Measurements from ENCODE around the gene PDE1C.

GRCh38 chr7:31937982-31938381 lies 132.2 kb downstream of the PDE1C start:
- TF ChIP-seq RAD21 (IDR thresholded peaks at IDR 0.05; ENCODE audit: low read length) = no peak
- no peak for TF ChIP-seq FOSL2 (IDR thresholded peaks at IDR 0.05; ENCODE audit: borderline replicate concordance, low read depth)
- TF ChIP-seq EP300 (IDR thresholded peaks at IDR 0.05; ENCODE audit: borderline replicate concordance in 1 of 2, low read depth in 1 of 2, low read length in 1 of 2) = no peak
- no peak for TF ChIP-seq REST (IDR thresholded peaks at IDR 0.05; ENCODE audit: low read depth, low read length)
- no peak for TF ChIP-seq CTCF (IDR thresholded peaks at IDR 0.05)
- TF ChIP-seq POLR2AphosphoS5 (IDR thresholded peaks at IDR 0.05; ENCODE audit: low read depth, low read length) = no peak
- TF ChIP-seq MAX (IDR thresholded peaks at IDR 0.05; ENCODE audit: low read depth) = no peak
- TF ChIP-seq TCF12 (IDR thresholded peaks at IDR 0.05) = no peak
- no peak for TF ChIP-seq YY1 (IDR thresholded peaks at IDR 0.05; ENCODE audit: low read depth)
- no peak for TF ChIP-seq EZH2phosphoT487 (IDR thresholded peaks at IDR 0.05; ENCODE audit: borderline replicate concordance, low read depth)

Data from SK-N-SH (cell line).